Hepatocyte (in vitro differentiated cells): ENCODE results near the gene NFATC4. TPM values are rescaled to one million over a fixed set of nuclear protein-coding genes. Genes with fewer than 3 reads are reported as not detected.

Experiments
- DNase-seq: peaks from one replicate; pipeline ENCODE4 v3.0.0-alpha.2; 2016; ENCODE audit warnings: low spot score
- H2AFZ ChIP-seq: fragments of 200-600 bp; sonication (generic); 2 replicates; pipeline ENCODE4 v1.6.0; 2016; ENCODE audit warnings: antibody characterized with exemption, mild to moderate bottlenecking
- H3K27ac ChIP-seq: fragments of 200-600 bp; sonication (generic); 2 replicates; pipeline ENCODE4 v1.5.1; 2016; ENCODE audit warnings: mild to moderate bottlenecking
- H3K27me3 ChIP-seq: fragments of 200-600 bp; sonication (generic); 2 replicates; pipeline ENCODE4 v1.6.1; 2016
- H3K36me3 ChIP-seq: fragments of 200-600 bp; sonication (generic); replicated peaks from 2 replicates; pipeline ENCODE4 v1.5.1; 2016; ENCODE audit warnings: low read depth; ENCODE audit not compliant: insufficient read depth
- H3K4me1 ChIP-seq: fragments of 200-600 bp; sonication (generic); 2 replicates; pipeline ENCODE4 v1.5.1; 2016; ENCODE audit warnings: mild to moderate bottlenecking, moderate library complexity; ENCODE audit not compliant: insufficient read depth
- H3K4me2 ChIP-seq: fragments of 200-600 bp; sonication (generic); 2 replicates; pipeline ENCODE4 v1.6.0; 2016
- H3K4me3 ChIP-seq: fragments of 200-600 bp; sonication (generic); 2 replicates; pipeline ENCODE4 v1.5.1; 2016; ENCODE audit warnings: mild to moderate bottlenecking
- H3K79me2 ChIP-seq: fragments of 200-600 bp; sonication (generic); 2 replicates; pipeline ENCODE4 v1.6.0; 2017; ENCODE audit warnings: mild to moderate bottlenecking
- H3K9me2 ChIP-seq: fragments of 200-600 bp; sonication (generic); replicated peaks from 2 replicates; pipeline ENCODE4 v1.6.0; 2017; ENCODE audit warnings: mild to moderate bottlenecking; ENCODE audit not compliant: insufficient read depth
- H3K9me3 ChIP-seq: fragments of 200-600 bp; sonication (generic); 2 replicates; pipeline ENCODE4 v1.5.1; 2016; ENCODE audit warnings: low read depth, mild to moderate bottlenecking
- H4K20me1 ChIP-seq: fragments of 200-600 bp; sonication (generic); 2 replicates; pipeline ENCODE4 v1.6.0; 2016; ENCODE audit warnings: mild to moderate bottlenecking; ENCODE audit not compliant: insufficient read depth, poor library complexity, severe bottlenecking
- EZH2 ChIP-seq: fragments of 200-600 bp; sonication (generic); IDR thresholded peaks from 2 replicates; pipeline ENCODE4 v1.6.1; 2016; ENCODE audit warnings: antibody characterized with exemption, mild to moderate bottlenecking, borderline replicate concordance
- EZH2phosphoT487 ChIP-seq: fragments of 200-600 bp; sonication (generic); IDR thresholded peaks from one replicate; pipeline ENCODE4 v1.6.1; 2018; ENCODE audit warnings: antibody characterized with exemption, mild to moderate bottlenecking, low read depth, moderate library complexity; ENCODE audit not compliant: unreplicated experiment, severe bottlenecking
- WGBS: methylation state at CpG from one replicate; pipeline ENCODE4 v1.1.6; 2016; ENCODE audit warnings: low lambda C conversion rate; ENCODE audit errors: missing lambda C conversion rate; 5-methylcytosine and 5-hydroxymethylcytosine counted together
- polyA plus RNA-seq: library from polyadenylated mRNA; unstranded; fragments of >200 nt; fragmentation: Nextera tagmentation; extraction: Ambion mirVana; gene quantifications from 2 replicates; pipeline ENCODE4 v1.2.1, GENCODE V29; 2016
- total RNA-seq: library from RNA; depleted of rRNA; stranded (reverse); fragments of >200 nt; gene quantifications from 2 replicates; pipeline ENCODE4 v1.2.3, GENCODE V29; 2014
- TF ChIP-seq, protein P1 (sequence below): fragments of 200-600 bp; sonication (generic); IDR thresholded peaks from 2 replicates; pipeline ENCODE4 v1.5.1; 2016; ENCODE audit warnings: antibody characterized with exemption, mild to moderate bottlenecking; ENCODE audit not compliant: poor library complexity

The NFATC4 gene
- total and polyA plus RNA-seq, 2 experiments from 2014 or later, result 37.8 to 68.8 TPM

DNA sequence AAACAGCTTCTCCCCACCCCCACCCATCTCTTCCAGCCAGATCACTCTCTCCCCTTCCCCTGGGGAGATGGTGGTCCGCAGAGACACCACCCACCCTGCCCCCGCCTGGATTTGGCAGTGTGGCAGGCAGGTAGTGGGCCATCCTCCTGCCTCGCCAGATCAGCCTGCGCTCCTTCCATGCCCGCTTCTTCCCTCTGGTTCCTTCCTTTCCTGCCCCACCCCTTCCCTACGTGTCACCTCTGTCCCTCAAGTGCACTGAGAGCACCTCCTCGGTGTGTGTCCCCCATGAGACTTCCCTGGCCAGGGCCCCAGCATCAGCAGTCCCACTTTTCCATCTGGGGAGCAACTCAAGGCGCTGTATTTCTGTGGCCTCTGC lies 31.5 kb downstream of the NFATC4 start:
- H3K27me3 ChIP-seq, result no peaks in the 10 kb centered on the region
- H2AFZ ChIP-seq, result peak overlapping the region; percentile 37
- WGBS, result 13% methylated on average over 8 of the region's 8 CpGs
- peak overlapping the region; percentile 95 for H3K27ac ChIP-seq
- DNase-seq, result peak; percentile 31
- no peaks in the 10 kb centered on the region for H3K9me2 ChIP-seq
- H3K4me3 ChIP-seq, result peak overlapping the region; percentile 60
- TF ChIP-seq, protein P1, sequence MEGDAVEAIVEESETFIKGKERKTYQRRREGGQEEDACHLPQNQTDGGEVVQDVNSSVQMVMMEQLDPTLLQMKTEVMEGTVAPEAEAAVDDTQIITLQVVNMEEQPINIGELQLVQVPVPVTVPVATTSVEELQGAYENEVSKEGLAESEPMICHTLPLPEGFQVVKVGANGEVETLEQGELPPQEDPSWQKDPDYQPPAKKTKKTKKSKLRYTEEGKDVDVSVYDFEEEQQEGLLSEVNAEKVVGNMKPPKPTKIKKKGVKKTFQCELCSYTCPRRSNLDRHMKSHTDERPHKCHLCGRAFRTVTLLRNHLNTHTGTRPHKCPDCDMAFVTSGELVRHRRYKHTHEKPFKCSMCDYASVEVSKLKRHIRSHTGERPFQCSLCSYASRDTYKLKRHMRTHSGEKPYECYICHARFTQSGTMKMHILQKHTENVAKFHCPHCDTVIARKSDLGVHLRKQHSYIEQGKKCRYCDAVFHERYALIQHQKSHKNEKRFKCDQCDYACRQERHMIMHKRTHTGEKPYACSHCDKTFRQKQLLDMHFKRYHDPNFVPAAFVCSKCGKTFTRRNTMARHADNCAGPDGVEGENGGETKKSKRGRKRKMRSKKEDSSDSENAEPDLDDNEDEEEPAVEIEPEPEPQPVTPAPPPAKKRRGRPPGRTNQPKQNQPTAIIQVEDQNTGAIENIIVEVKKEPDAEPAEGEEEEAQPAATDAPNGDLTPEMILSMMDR, result no peak
- TF ChIP-seq EZH2phosphoT487 (no peak), EZH2 (no peak)
- peak overlapping the region; percentile 92 for H3K4me2 ChIP-seq
- H3K79me2 ChIP-seq, result peaks cover 55% of the 10 kb centered on the region
- peaks cover 60% of the 10 kb centered on the region for H3K4me1 ChIP-seq
- peaks cover 10% of the 10 kb centered on the region for H4K20me1 ChIP-seq
- H3K36me3 ChIP-seq, result no peaks in the 10 kb centered on the region
- no peaks in the 10 kb centered on the region for H3K9me3 ChIP-seq

DNA sequence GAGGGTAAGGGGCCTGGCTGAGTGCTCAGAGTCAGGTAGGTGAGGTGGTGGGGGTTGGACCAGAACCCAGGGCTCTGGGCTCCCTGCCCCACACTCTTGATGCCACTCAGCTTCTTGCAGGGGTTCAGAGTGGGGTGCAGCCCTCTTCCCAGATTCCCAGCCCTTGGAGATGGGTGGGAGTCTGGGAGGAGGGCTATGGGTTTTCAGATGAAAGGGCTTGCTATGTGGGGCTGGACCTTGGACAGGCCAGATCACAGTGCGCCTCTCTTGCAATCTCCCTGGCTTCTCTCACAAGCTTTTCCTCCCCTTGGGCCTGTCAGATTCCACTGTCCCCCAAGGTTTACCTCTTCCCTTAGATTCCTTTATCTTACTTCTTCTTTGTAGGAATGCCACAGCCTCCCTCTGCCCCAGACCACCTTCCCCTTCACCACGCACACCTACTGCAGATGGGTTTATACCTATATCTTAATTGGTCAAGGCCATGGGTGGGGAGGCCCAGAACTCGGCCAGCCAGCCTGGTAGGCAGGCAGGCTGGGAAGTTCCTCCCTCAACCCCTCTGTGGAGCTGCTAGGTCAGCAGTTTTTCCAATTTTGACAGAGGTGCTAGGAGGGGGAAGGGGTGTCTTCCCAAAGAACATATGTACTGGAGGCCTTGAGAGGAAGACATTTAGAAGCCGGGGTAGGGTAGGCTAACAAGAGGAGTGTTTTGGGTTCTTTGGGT lies 32.2 kb downstream of the NFATC4 start:
- H3K4me3 ChIP-seq, result peak overlapping the region; percentile 60
- TF ChIP-seq EZH2phosphoT487 (no peak), EZH2 (no peak)
- TF ChIP-seq, protein P1, result no peak
- H3K4me1 ChIP-seq, result peaks cover 64% of the 10 kb centered on the region
- no peaks in the 10 kb centered on the region for H3K36me3 ChIP-seq
- H3K9me3 ChIP-seq, result no peaks in the 10 kb centered on the region
- DNase-seq, result no peak
- H2AFZ ChIP-seq, result peak overlapping the region; percentile 37
- peak overlapping the region; percentile 95 for H3K27ac ChIP-seq
- H3K79me2 ChIP-seq, result peaks cover 63% of the 10 kb centered on the region
- H3K4me2 ChIP-seq, result peak overlapping the region; percentile 92
- H3K27me3 ChIP-seq, result no peaks in the 10 kb centered on the region
- H3K9me2 ChIP-seq, result no peaks in the 10 kb centered on the region
- WGBS, result 56% methylated on average over 4 of the region's 4 CpGs
- H4K20me1 ChIP-seq, result peaks cover 14% of the 10 kb centered on the region

DNA sequence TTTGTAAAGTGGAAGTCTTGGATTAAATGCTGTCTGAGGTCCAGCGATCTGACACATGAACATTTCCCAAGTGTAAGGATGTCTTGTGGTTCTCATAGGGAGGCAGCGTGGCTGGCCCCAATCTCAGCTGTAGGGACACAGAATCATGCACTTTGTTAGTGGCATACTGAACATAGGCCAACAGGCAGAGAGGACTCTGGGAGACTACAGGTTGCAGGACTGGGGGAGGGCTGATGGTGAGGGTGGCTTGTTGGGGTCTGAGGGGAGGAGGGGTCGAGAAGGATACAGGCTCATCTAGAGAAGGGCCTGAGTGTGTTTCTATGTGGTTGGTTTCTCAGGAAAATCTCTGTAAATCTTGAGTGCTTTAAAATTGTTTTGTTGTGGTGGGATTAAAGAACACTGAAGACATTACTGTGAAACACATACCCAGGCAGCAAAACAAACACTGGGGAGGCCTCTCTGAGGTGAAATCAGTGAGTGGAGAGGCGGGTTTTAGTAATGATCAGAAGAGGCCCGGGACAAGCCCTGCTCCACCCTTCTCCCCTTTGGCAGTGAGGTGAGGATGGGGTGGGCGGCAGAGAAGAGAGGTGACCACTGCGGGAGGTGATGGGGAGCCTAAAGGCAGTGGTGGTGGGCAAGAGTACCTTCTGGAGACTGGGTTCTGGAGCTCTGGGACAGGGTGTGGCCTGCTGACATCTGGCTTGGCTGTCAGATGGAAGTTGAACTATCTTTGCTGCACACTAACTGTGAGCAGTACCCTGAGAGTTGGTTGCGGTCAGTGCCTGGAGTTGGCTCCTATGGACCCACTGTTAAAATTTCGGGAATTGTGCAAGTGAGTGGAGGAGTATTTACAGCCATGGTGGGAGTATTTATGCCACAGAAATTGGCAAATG lies 34.1 kb downstream of the NFATC4 start:
- Histone ChIP-seq H3K27me3 (no peaks in the 10 kb centered on the region), H3K27ac (peak overlapping the region; percentile 25), H3K36me3 (no peaks in the 10 kb centered on the region), H3K9me3 (no peaks in the 10 kb centered on the region), H2AFZ (no peak overlapping the region), H3K4me2 (peak overlapping the region; percentile 92), H3K9me2 (no peaks in the 10 kb centered on the region), H3K4me3 (peak overlapping the region; percentile 6), H3K4me1 (peaks cover 64% of the 10 kb centered on the region), H4K20me1 (peaks cover 14% of the 10 kb centered on the region), H3K79me2 (peaks cover 81% of the 10 kb centered on the region)
- no peak for DNase-seq
- TF ChIP-seq EZH2phosphoT487, result no peak
- no peak for TF ChIP-seq EZH2
- 69% methylated on average over 9 of the region's 9 CpGs for WGBS
